OCI-LY3 (cell line): Measurements from ENCODE around the gene CSF3R.

Source experiments
- CTCF ChIP-seq: fragments of 200-600, 300-600 bp; sonication (generic); IDR thresholded peaks from 2 replicates; pipeline ENCODE4 v1.5.1; 2014; ENCODE audit warnings: antibody characterized with exemption, low read length, low read depth
- EZH2phosphoT487 ChIP-seq: fragments of 200-600 bp; shearing (Covaris generic); IDR thresholded peaks from 2 replicates; pipeline ENCODE4 v1.6.1; 2018; ENCODE audit warnings: antibody characterized with exemption, mixed run types, low read depth

GRCh38 chr1:36479505-36480051 is 3.1 kb downstream of the CSF3R start:
- no peak for TF ChIP-seq CTCF
- no peak for TF ChIP-seq EZH2phosphoT487
